HUES48 (cell line): Measurements from ENCODE around the gene SLCO4A1.

Experiments used
- H3K27ac ChIP-seq: one replicate; pipeline ENCODE4 v1.7.0; 2013; ENCODE audit warnings: low read depth, low read length, inconsistent platforms
- H3K27me3 ChIP-seq: 2 replicates; pipeline ENCODE4 v1.6.1; 2013; ENCODE audit warnings: mild to moderate bottlenecking, low read length; ENCODE audit not compliant: control insufficient read depth, insufficient read depth
- H3K36me3 ChIP-seq: 2 replicates; pipeline ENCODE4 v1.6.1; 2013; ENCODE audit warnings: low read length; ENCODE audit not compliant: control insufficient read depth, insufficient read depth
- H3K4me1 ChIP-seq: 2 replicates; pipeline ENCODE4 v1.6.1; 2013; ENCODE audit warnings: mild to moderate bottlenecking, low read length; ENCODE audit not compliant: control insufficient read depth, insufficient read depth
- H3K4me3 ChIP-seq: 2 replicates; pipeline ENCODE4 v1.5.1; 2013; ENCODE audit warnings: mild to moderate bottlenecking, low read depth, low read length
- H3K9ac ChIP-seq: 2 replicates; pipeline ENCODE4 v1.6.1; 2013; ENCODE audit warnings: mild to moderate bottlenecking, low read depth, low read length, moderate library complexity
- H3K9me3 ChIP-seq: 2 replicates; pipeline ENCODE4 v1.6.1; 2013; ENCODE audit warnings: low read length; ENCODE audit not compliant: control insufficient read depth, insufficient read depth

SLCO4A1 gene

DNA sequence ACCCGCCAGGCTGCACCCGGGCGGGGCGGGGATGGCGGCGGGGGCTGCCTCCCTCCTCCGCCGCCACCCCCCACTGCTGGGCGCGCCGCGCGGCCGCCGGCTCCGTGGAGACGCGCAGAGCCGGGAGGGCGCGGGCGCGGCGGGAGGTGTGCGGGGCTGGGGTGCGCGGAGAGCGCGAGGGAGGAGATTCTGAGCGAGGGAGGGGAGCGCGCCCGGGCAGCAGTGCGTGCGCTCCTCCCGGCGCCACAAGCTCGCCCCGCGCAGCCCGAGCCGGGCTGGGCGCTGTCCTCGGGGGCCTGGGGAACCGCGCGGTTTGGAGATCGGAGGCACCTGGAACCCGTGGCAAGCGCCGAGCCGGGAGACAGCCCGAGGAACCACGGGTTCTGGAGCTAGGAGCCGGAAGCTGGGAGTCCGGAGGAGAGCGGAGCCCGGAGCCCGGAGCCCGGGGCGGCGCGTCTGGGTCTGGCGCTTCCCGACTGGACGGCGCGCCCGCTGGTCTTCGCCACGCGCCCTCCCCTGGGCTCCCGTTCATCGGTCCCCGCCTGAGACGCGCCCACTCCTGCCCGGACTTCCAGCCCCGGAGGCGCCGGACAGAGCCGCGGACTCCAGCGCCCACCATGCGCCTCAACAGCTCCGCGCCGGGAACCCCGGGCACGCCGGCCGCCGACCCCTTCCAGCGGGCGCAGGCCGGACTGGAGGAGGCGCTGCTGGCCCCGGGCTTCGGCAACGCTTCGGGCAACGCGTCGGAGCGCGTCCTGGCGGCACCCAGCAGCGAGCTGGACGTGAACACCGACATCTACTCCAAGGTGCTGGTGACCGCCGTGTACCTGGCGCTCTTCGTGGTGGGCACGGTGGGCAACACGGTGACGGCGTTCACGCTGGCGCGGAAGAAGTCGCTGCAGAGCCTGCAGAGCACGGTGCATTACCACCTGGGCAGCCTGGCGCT lies 66.6 kb downstream of the SLCO4A1 start, which contains the start of gene NTSR1:
Gene NTSR1, plus strand, starts transcription at position 246 of the 946 bp plus-strand sequence. Its CDS starts 372 bp downstream, at position 618.
- H3K36me3 ChIP-seq, result no peaks in the 10 kb centered on the region
- H3K27ac ChIP-seq, result no peak within 1 kb of the TSS
- no peaks in the 10 kb centered on the region for H3K9me3 ChIP-seq
- peaks cover 6% of the 10 kb centered on the region for H3K4me1 ChIP-seq
- H3K27me3 ChIP-seq, result peaks cover 36% of the 10 kb centered on the region
- H3K4me3 ChIP-seq, result peak within 1 kb of the TSS; percentile 58
- H3K9ac ChIP-seq, result no peak within 1 kb of the TSS

DNA sequence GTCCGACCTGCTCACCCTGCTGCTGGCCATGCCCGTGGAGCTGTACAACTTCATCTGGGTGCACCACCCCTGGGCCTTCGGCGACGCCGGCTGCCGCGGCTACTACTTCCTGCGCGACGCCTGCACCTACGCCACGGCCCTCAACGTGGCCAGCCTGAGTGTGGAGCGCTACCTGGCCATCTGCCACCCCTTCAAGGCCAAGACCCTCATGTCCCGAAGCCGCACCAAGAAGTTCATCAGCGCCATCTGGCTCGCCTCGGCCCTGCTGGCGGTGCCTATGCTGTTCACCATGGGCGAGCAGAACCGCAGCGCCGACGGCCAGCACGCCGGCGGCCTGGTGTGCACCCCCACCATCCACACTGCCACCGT lies 67.2 kb downstream of the SLCO4A1 start:
- H3K9me3 ChIP-seq, result no peaks in the 10 kb centered on the region
- H3K36me3 ChIP-seq, result no peaks in the 10 kb centered on the region
- no peak overlapping the region for H3K27ac ChIP-seq
- H3K9ac ChIP-seq, result no peak overlapping the region
- peaks cover 36% of the 10 kb centered on the region for H3K27me3 ChIP-seq
- H3K4me1 ChIP-seq, result peaks cover 6% of the 10 kb centered on the region
- H3K4me3 ChIP-seq, result peak overlapping the region; percentile 58; the same call in 1 of the 2 replicates

DNA sequence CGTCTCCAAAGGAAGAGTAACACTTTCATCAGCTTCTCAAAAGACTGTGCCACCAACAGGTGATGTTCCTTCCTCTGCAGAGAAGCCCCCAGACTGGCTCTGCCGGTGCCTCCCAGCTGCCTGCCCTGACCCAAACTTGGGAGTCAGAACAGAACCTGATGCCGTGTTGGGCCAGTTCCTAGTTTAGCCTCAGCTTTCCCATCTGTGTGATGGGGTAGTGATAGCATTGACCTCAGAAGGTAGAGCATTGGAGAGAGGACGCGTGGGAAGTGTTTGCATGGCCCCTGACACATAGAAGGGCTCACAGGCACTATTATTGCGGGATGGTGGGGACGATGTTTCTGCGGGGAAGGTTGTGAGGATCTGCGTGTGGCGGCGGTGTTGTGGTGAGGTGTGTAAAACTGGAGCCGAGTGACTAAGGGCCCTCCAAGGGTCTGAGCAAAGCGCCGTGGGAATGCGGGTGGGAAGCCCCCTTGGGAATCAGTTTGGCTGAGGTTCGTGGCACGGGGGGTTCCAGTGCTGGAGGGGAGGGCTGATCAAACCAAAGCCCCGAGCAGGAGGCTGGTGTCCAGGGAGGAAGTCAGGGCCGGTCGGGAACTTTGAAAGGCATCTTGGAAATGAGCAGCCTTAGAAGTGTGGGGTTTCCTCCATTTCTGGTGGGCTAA lies 68.0 kb downstream of the SLCO4A1 start:
- Histone ChIP-seq H3K9ac (no peak overlapping the region), H3K4me3 (no peak overlapping the region), H3K27me3 (peaks cover 36% of the 10 kb centered on the region), H3K36me3 (no peaks in the 10 kb centered on the region), H3K27ac (no peak overlapping the region), H3K4me1 (peaks cover 6% of the 10 kb centered on the region), H3K9me3 (no peaks in the 10 kb centered on the region)

DNA sequence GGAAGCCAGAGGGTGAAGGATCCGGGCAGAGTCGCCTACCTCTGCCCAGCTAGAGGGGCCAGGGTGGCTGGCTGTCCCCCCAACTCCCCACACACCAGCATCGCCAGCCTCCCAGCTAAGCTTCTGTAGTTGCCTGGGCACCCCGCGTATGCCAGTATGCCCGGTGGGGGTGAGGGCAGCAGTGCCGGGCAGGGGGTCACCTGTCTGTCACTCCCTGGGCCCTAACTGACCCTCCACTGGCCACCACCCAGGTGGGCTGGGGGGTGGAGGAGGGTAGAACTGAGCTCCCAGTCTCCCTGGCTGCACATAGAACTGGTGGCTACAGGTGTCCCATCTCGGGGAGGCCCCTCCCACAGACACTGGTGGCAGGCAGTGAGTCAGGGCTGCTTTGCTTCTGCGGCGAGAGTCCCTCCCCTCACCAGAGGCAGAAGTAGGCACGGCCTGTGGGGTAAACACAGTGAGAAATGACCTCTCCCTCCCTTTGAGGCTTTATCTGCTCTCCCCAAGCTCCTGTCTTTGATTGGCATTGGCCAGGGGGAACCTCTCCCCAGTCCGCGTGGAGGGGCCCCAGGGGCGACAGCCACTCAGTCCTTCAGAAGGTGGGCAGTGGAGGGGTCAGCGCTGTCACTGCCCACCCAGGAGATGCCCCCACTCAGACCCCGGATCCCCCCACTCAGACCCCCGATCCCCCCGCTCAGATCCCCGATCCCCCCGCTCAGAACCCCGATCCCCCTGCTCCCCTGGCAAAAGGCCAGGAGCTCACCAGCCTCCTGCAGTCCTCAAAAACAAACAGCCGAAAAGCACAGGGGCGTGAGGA lies 68.8 kb downstream of the SLCO4A1 start:
- Histone ChIP-seq H3K9ac (no peak overlapping the region), H3K4me3 (no peak overlapping the region), H3K4me1 (peaks cover 6% of the 10 kb centered on the region), H3K27ac (no peak overlapping the region), H3K36me3 (no peaks in the 10 kb centered on the region), H3K9me3 (no peaks in the 10 kb centered on the region), H3K27me3 (peaks cover 36% of the 10 kb centered on the region)

DNA sequence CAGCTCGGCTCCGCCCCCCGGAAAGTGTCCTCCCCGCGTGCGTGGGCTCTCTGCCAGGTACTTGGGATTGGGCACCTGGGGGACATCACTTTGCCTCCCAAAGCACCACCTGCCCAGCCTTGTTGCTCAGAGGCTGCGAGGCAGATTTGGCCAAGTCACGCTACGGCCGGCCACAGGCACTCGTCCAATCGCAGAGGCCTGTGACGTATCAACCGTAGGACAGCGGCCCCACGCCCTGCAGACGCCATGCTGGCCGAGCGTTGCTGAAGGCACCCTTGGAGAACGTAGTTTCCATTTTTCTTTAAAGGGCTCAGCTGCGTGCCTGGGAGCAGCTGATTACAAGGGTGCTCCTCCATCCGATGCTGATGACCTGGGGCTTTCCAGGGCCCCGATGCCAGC lies 69.4 kb downstream of the SLCO4A1 start:
- Histone ChIP-seq H3K4me3 (no peak overlapping the region), H3K27me3 (peaks cover 36% of the 10 kb centered on the region), H3K27ac (no peak overlapping the region), H3K9ac (no peak overlapping the region), H3K36me3 (no peaks in the 10 kb centered on the region), H3K4me1 (peaks cover 6% of the 10 kb centered on the region), H3K9me3 (no peaks in the 10 kb centered on the region)

DNA sequence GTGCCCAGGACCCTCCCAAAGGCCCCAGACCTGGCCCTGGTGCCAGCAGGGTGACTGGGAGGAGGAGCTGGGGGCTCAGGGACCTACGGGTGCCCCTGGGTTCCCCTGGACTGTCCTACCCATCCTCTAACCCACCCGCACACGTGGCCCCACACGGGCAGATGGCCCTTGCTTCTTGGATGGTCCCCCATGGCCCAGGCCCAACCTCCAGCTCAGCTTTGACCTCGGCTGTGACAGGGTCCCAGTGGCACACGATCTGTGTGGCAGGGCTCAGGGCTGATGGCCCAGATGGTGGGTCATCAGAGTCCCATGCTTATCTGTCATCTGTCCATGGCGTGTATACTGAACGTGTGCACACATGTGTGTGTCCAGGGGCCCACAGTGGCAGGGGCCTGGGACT lies 70.3 kb downstream of the SLCO4A1 start:
- H3K9ac ChIP-seq, result no peak overlapping the region

DNA sequence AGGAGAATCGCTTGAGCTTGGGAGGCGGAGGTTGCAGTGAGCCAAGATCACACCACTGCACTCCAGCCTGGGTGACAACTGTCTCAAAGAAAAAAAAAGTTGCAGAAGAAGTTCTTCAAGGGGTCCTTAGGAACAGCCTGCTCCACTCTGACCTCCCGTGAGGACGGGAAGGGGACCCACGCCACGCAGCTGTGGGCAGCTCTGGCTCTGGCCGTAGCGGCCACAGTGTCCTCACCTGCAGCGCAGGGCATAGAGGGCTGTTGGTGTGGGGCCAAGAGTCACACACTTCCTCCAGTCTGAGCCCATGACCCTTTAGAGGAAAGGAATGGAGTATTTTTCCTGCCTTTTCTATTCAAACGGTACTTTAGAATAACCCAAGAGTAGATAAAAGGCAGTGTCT lies 71.7 kb downstream of the SLCO4A1 start:
- no peak overlapping the region for H3K9ac ChIP-seq
- peaks cover 22% of the 10 kb centered on the region for H3K27me3 ChIP-seq
- no peaks in the 10 kb centered on the region for H3K4me1 ChIP-seq
- no peak overlapping the region for H3K4me3 ChIP-seq
- H3K27ac ChIP-seq, result no peak overlapping the region
- no peaks in the 10 kb centered on the region for H3K36me3 ChIP-seq
- no peaks in the 10 kb centered on the region for H3K9me3 ChIP-seq

More for the DNA sequence above, 70.3 kb downstream of the SLCO4A1 start:
- Histone ChIP-seq H3K4me3 (no peak overlapping the region), H3K27ac (no peak overlapping the region), H3K36me3 (no peaks in the 10 kb centered on the region), H3K9me3 (no peaks in the 10 kb centered on the region), H3K4me1 (peaks cover 5% of the 10 kb centered on the region), H3K27me3 (peaks cover 35% of the 10 kb centered on the region)

DNA sequence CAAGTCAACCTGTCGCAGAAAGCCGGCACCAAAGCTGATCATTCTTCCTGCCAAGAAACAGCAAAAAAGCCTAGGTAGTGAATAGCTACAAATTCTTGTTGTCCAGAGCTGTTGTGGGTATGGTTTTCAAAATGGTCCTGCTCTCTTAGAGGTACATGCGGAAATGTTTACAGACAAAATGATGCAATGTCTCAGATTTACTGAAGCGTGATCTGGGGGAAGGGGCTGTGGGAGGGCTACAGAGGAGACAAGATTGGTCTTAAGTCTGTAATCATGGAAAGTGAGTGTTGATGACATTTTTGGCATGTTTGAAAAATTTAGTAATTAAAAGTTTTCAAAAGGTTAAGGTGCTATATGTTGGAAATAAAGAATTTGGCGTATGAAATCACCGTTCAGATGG lies 72.5 kb downstream of the SLCO4A1 start:
- H3K4me1 ChIP-seq, result no peaks in the 10 kb centered on the region
- no peaks in the 10 kb centered on the region for H3K9me3 ChIP-seq
- no peak overlapping the region for H3K27ac ChIP-seq
- H3K27me3 ChIP-seq, result peaks cover 14% of the 10 kb centered on the region
- no peak overlapping the region for H3K4me3 ChIP-seq
- no peaks in the 10 kb centered on the region for H3K36me3 ChIP-seq
- H3K9ac ChIP-seq, result no peak overlapping the region

DNA sequence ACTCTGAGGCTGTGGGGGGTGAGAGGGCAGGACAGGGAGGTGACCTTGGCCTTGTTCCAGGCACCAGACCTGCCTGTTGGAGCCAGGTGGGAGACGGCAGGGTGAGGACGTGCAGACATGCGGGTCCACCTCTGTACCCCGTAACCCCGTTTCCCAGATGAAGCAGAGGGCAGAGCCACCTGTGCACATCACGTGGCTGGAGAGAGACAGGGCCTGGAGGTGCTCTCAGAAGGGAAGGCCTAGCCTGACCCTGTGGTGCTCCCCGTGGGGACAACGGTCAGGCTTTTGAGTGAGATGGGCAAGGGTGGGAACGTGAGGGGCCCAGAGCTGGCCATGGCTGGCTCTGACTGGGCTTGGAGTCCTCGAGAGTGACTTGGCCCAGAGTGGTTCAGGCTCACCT lies 72.9 kb downstream of the SLCO4A1 start:
- Histone ChIP-seq H3K9ac (no peak overlapping the region), H3K9me3 (0 out of 2 replicates have a peak, but pooled peaks cover 1% of the 10 kb centered on the region), H3K27me3 (peaks cover 10% of the 10 kb centered on the region), H3K4me1 (no peaks in the 10 kb centered on the region), H3K4me3 (no peak overlapping the region), H3K36me3 (no peaks in the 10 kb centered on the region), H3K27ac (no peak overlapping the region)

DNA sequence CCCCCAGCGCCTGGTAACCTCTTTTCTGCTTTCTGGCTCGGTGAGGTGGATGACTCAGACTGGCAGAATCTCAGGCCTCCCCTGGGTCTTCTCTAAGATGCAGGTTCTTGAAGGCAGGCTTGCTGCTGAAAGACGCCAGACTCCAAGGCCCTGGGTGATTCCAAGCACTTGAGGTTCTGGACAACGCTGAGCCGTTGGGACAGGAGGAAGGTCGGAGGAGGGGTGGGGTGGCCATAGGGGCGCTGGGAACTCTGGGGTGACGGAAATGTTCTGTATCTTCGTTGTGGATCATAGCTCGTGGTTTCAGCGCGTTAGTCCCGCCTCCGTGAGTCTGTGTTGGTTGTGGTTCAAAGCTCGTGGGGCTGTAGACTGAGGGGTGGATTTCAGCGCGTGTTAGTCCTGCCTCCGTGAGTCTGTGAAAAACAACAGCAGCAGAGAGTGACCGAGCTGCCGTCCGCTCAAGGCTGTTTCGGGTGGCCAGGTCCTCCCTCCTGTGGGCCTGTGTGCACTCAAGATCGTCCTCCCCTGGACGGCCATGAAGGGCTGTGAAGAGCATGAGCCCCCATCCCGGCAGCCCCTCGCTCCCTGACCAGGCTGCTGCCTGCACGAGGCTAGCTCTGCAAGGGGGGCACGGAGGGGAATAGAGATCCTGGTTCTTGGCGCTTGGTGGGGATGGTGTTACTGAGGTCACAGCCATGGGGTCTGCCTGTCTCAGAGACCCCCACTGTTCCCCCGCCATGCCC lies 74.1 kb downstream of the SLCO4A1 start:
- Histone ChIP-seq H3K9ac (no peak overlapping the region), H3K36me3 (no peaks in the 10 kb centered on the region), H3K9me3 (peaks cover 3% of the 10 kb centered on the region; the same call in 1 of the 2 replicates), H3K27ac (no peak overlapping the region), H3K4me1 (no peaks in the 10 kb centered on the region), H3K27me3 (no peaks in the 10 kb centered on the region), H3K4me3 (no peak overlapping the region)
